Neuron (in vitro differentiated cells): ENCODE measurements around the gene TMEM181.
A peak's percentile ranks its signal among the peaks of the same experiment; 100 is the strongest.
"Not testable (repeated sequence)": the region's sequence is repeated elsewhere in the genome, so short reads cannot be mapped to it uniquely, and the experiment has no call there.

Experiments
- H2AFZ ChIP-seq: one replicate; pipeline ENCODE4 v1.6.1; 2013; ENCODE audit warnings: low read depth, mild to moderate bottlenecking, inconsistent platforms, low read length, moderate library complexity
- H3K27me3 ChIP-seq: one replicate; pipeline ENCODE4 v1.6.1; 2013; ENCODE audit warnings: low read length; ENCODE audit not compliant: insufficient read depth
- H3K36me3 ChIP-seq: one replicate; pipeline ENCODE4 v1.6.1; 2013; ENCODE audit warnings: low read length; ENCODE audit not compliant: insufficient read depth
- H3K4me1 ChIP-seq: one replicate; pipeline ENCODE4 v1.6.1; 2013; ENCODE audit warnings: low read length; ENCODE audit not compliant: insufficient read depth
- H3K4me3 ChIP-seq: 2 replicates; pipeline ENCODE4 v1.5.1; 2013; ENCODE audit warnings: mild to moderate bottlenecking, low read length, moderate library complexity
- H3K9me3 ChIP-seq: one replicate; pipeline ENCODE4 v1.6.1; 2013; ENCODE audit warnings: low read length

The TMEM181 gene

DNA sequence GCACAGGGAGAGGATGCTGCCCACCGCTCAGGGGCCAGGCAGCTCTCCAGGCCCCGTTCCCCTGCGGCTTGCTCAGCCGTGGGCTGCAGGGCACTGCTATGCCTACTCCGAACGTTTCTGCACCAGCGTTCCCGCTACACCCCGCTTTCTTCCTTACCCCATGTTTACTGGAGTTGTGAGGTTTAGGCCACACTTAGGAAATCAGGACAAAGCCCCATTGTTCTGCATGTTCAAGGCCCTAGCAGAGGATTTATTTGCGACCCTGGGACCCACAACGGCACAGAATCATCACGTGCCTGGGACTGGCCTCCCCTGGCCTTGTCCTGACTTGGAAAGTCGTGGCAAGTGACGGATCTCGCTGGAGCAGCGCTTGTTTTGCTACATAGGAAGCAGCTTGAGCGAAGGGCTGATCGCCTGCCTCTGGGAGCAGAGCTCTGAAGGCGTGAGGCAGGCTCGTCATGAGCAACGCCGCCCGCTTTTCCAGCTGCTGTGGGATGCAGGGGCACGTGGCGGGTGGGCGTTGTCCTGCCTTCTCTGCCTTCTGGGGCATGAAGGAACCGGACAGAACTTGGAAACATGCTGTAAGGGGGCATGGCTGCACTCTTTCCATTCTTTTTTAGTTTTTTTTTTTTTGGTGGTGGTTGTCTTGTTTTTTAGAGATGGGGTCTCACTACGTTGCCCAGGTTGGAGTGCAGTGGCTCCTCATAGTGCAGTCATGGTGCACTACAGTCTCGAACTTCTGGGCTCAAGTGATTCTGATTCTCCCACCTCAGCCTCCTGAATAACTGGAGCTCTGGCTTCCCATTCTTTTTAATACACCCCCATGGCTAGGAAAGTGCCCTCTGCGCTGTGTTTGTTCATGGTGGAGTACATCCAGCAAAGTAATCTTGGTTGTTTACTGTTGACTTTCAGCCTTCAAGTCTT is 14.6 kb upstream of the TMEM181 start:
- Histone ChIP-seq H2AFZ (no peak overlapping the region), H3K4me1 (no peaks in the 10 kb centered on the region), H3K4me3 (no peak overlapping the region), H3K9me3 (peaks cover 5% of the 10 kb centered on the region), H3K36me3 (no peaks in the 10 kb centered on the region), H3K27me3 (no peaks in the 10 kb centered on the region)

GRCh38 chr6:158548418-158549161 is 11.3 kb upstream of the TMEM181 start:
- Histone ChIP-seq H3K36me3 (no peaks in the 10 kb centered on the region), H3K9me3 (peaks cover 5% of the 10 kb centered on the region), H3K4me3 (no peak overlapping the region), H3K4me1 (no peaks in the 10 kb centered on the region), H3K27me3 (no peaks in the 10 kb centered on the region), H2AFZ (no peak overlapping the region)

DNA sequence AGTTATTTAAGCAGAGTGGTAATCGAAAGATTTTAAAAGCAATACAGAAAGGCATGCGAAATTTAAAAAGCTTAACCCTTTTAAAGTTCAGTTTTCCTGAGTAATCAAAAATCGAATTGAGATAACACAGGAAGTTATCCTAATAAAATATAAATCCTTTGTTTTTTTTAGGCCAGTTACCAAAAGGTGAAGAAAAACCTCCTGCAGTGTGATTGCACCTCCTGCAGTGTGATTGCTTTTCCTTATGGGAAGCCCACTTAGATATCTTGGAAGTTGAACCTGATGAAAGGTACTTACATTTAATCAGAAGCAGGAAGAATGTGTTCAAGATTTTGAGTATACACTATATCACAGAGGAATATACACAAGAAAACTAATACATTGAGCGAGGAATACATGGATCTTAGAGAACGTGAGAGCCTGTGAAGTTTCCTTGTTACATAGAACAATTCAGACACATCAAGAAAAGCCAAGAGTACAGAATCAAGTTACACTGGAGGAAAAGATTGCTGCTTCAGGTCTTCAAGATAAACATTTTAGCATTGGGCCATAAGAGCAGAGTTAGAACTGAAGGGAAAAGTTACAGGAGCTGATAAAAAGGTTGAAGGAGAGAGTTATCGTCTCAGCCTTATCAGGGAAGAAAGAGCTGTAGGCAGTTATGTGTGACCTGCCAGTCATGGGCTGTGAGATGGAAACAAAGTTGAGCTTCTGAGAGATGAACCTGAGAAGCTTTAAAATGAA is 7.7 kb upstream of the TMEM181 start:
- no peaks in the 10 kb centered on the region for H3K36me3 ChIP-seq
- H3K4me3 ChIP-seq, result no peak overlapping the region
- H3K4me1 ChIP-seq, result no peaks in the 10 kb centered on the region
- H3K9me3 ChIP-seq, result no peaks in the 10 kb centered on the region
- H2AFZ ChIP-seq, result no peak overlapping the region
- no peaks in the 10 kb centered on the region for H3K27me3 ChIP-seq

GRCh38 chr6:158552796-158553138 is 7.1 kb upstream of the TMEM181 start:
- no peaks in the 10 kb centered on the region for H3K27me3 ChIP-seq
- H3K4me1 ChIP-seq, result no peaks in the 10 kb centered on the region
- no peaks in the 10 kb centered on the region for H3K36me3 ChIP-seq
- no peaks in the 10 kb centered on the region for H3K9me3 ChIP-seq
- H3K4me3 ChIP-seq, result no peak overlapping the region
- no peak overlapping the region for H2AFZ ChIP-seq

DNA sequence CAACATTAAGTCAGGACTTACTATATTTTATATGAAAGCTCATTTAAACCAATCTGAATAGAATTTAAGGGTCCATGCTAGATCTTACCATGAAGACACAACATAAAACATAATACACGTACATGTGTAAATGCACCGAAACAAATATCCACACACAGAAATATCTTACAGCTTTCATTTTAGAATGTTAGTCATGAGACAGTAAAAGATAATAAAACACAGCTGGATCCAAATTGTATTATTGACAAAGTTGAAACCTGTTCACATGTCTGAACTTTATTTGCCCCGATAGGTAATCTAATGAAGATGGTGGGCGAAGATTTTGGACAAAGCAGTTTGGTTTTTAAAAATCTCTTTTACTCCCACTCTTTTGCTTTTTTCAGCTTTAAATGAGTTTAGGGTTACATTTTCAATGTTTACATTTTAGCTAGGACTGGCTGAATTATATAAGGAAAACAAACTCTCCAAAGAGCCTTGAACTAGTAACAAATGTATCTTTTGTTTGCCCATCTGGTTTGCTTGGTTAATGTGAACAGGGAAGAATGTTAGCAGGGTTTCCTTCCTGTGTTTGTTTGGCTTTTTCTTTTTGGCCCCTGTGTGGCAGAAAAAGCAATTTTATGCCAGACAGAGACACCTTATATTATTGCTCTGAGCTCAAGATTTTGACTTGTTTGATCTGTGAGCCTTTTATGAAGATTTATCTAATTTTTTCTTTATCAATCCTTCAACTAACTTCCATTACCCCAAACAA is 5.1 kb upstream of the TMEM181 start:
- Histone ChIP-seq H2AFZ (no peak overlapping the region), H3K27me3 (no peaks in the 10 kb centered on the region), H3K36me3 (no peaks in the 10 kb centered on the region), H3K4me3 (no peak overlapping the region), H3K9me3 (no peaks in the 10 kb centered on the region), H3K4me1 (peaks cover 4% of the 10 kb centered on the region)

GRCh38 chr6:158556113-158556512 is 3.8 kb upstream of the TMEM181 start:
- Histone ChIP-seq H3K36me3 (no peaks in the 10 kb centered on the region), H3K4me1 (peaks cover 9% of the 10 kb centered on the region), H3K4me3 (no peak overlapping the region)

GRCh38 chr6:158557110-158557509 is 2.8 kb upstream of the TMEM181 start:
- not testable (repeated sequence) for H3K4me3 ChIP-seq, H3K9me3 ChIP-seq

More at GRCh38 chr6:158556113-158556512, 3.8 kb upstream of the TMEM181 start:
- Histone ChIP-seq H3K27me3 (no peaks in the 10 kb centered on the region), H2AFZ (no peak overlapping the region), H3K9me3 (no peaks in the 10 kb centered on the region)

DNA sequence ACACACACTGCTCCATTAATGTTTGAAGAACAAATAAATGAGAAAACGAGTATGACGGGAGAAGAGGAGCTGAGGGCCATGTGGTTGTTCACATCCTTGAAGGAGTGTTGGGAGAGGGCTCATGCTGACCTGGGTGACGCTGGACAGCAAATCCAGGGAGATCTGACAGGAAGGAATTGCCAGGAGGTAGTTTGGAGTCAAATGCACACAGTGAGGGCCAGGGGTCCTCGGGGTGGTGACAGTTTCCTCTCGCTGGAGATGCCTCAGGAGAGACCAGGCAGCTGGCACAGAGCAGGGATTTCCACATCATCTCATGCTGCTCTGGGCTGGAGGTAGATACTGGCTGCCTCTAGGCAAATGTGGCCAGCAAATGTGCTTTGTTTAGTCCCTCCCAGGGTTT is 2.0 kb upstream of the TMEM181 start:
- Histone ChIP-seq H2AFZ (no peak overlapping the region), H3K9me3 (no peaks in the 10 kb centered on the region), H3K36me3 (no peaks in the 10 kb centered on the region), H3K27me3 (no peaks in the 10 kb centered on the region), H3K4me3 (no peak overlapping the region), H3K4me1 (peaks cover 23% of the 10 kb centered on the region)

More at GRCh38 chr6:158557110-158557509, 2.8 kb upstream of the TMEM181 start:
- H2AFZ ChIP-seq, H3K36me3 ChIP-seq, H3K27me3 ChIP-seq: not testable (repeated sequence)
- H3K4me1 ChIP-seq, result peaks cover 19% of the 10 kb centered on the region

- Histone ChIP-seq H3K9me3 (no peaks in the 10 kb centered on the region), H3K4me3 (no peak overlapping the region)
These were observed 1.2 kb upstream of the TMEM181 start for GRCh38 chr6:158558415-158559306.

GRCh38 chr6:158559338-158559894 is 475 bp upstream of the TMEM181 start:
- peaks cover 23% of the 10 kb centered on the region for H3K4me1 ChIP-seq
- H3K9me3 ChIP-seq, result no peaks in the 10 kb centered on the region
- H3K27me3 ChIP-seq, result no peaks in the 10 kb centered on the region
- H3K4me3 ChIP-seq, result peak overlapping the region; percentile 72
- peak overlapping the region; percentile 96 for H2AFZ ChIP-seq
- H3K36me3 ChIP-seq, result no peaks in the 10 kb centered on the region

More at GRCh38 chr6:158558415-158559306, 1.2 kb upstream of the TMEM181 start:
- Histone ChIP-seq H3K27me3 (no peaks in the 10 kb centered on the region), H2AFZ (no peak overlapping the region), H3K4me1 (peaks cover 23% of the 10 kb centered on the region), H3K36me3 (no peaks in the 10 kb centered on the region)

DNA sequence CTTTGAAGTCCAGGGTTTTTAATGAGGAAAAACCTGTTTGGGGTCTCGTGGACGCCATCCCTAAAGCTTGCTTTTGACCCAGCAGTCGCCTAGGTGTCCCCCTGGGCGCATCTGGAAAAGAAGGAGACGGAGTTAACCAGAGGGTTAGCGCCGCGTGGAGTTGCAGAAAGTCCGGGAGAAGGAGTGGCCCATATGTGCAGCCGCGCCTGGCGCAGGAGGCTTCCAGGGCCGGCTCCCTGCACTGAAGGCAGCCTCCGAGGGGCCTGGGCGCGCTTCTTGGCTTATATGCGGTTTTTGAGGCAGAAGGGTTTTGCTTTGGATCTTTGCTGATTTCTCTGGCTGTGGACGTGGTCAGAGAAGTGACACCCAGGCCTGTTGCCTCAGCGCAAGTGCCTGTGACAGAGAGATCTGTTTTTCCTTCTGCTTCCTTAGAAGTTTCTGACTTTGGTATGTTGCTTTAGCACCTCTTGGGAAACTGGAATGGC is 987 bp downstream of the TMEM181 start:
- Histone ChIP-seq H3K4me1 (peaks cover 23% of the 10 kb centered on the region), H3K9me3 (no peaks in the 10 kb centered on the region), H3K36me3 (no peaks in the 10 kb centered on the region), H3K27me3 (no peaks in the 10 kb centered on the region), H2AFZ (peak overlapping the region; percentile 96), H3K4me3 (peak overlapping the region; percentile 72)
